ENCODE data around the gene BDKRB2.

DNA sequence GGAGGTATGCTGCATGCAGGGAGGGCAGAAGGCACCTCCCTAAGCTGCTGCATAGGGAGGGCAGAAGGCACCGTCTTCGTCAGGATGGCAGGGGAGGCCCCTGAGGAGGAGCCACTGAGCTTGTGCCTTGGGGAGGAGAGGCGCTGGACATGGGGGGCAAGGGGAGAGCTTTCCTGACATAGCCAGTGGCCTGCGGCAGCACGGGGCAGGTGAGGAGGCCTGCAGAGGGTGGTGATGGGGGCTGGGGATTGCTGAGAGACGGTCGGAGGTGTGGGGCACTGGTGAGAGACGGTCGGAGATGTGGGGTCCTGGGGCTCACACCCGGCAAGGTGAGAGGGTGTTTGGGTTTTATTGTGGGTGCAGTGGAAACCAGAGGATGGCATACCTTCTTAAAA is 10.4 kb upstream of the BDKRB2 start:
- TF ChIP-seq, protein P1, sequence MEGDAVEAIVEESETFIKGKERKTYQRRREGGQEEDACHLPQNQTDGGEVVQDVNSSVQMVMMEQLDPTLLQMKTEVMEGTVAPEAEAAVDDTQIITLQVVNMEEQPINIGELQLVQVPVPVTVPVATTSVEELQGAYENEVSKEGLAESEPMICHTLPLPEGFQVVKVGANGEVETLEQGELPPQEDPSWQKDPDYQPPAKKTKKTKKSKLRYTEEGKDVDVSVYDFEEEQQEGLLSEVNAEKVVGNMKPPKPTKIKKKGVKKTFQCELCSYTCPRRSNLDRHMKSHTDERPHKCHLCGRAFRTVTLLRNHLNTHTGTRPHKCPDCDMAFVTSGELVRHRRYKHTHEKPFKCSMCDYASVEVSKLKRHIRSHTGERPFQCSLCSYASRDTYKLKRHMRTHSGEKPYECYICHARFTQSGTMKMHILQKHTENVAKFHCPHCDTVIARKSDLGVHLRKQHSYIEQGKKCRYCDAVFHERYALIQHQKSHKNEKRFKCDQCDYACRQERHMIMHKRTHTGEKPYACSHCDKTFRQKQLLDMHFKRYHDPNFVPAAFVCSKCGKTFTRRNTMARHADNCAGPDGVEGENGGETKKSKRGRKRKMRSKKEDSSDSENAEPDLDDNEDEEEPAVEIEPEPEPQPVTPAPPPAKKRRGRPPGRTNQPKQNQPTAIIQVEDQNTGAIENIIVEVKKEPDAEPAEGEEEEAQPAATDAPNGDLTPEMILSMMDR (IDR thresholded peaks at IDR 0.05), result no peak
- no peak for TF ChIP-seq EZH2 (IDR thresholded peaks at IDR 0.05; ENCODE audit: borderline replicate concordance, insufficient read depth, low read depth, low read length, poor library complexity, severe bottlenecking)

Measured in B cell (primary cell).